ENCODE data around the gene TYMS.

GRCh38 chr18:669077-669476, 11.6 kb downstream of the TYMS start:
- TF ChIP-seq, protein P1, sequence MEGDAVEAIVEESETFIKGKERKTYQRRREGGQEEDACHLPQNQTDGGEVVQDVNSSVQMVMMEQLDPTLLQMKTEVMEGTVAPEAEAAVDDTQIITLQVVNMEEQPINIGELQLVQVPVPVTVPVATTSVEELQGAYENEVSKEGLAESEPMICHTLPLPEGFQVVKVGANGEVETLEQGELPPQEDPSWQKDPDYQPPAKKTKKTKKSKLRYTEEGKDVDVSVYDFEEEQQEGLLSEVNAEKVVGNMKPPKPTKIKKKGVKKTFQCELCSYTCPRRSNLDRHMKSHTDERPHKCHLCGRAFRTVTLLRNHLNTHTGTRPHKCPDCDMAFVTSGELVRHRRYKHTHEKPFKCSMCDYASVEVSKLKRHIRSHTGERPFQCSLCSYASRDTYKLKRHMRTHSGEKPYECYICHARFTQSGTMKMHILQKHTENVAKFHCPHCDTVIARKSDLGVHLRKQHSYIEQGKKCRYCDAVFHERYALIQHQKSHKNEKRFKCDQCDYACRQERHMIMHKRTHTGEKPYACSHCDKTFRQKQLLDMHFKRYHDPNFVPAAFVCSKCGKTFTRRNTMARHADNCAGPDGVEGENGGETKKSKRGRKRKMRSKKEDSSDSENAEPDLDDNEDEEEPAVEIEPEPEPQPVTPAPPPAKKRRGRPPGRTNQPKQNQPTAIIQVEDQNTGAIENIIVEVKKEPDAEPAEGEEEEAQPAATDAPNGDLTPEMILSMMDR (IDR thresholded peaks at IDR 0.05; ENCODE audit: extremely low read depth in 1 of 2, insufficient read depth in 1 of 2, low read depth in 1 of 2, low read length in 2 of 2) = no peak
- TF ChIP-seq EZH2 (IDR thresholded peaks at IDR 0.05; ENCODE audit: borderline replicate concordance, low read depth, low read length, severe bottlenecking) (no peak), POLR2A (IDR thresholded peaks at IDR 0.05; ENCODE audit: low read depth, low read length) (no peak), POLR2AphosphoS5 (IDR thresholded peaks at IDR 0.05; ENCODE audit: insufficient read depth, low read depth, low read length) (no peak), MYC (IDR thresholded peaks at IDR 0.05; ENCODE audit: low read depth, low read length) (no peak), JUN (IDR thresholded peaks at IDR 0.05; ENCODE audit: borderline replicate concordance, insufficient read depth, insufficient read length, low read depth) (no peak), MAX (IDR thresholded peaks at IDR 0.05; ENCODE audit: insufficient read depth, insufficient read length) (no peak)
